HG02678 (cell line): Measurements from ENCODE around the gene PDE6G.
A peak's percentile ranks its signal among the peaks of the same experiment; 100 is the strongest.

Source experiments
- ATAC-seq: cut with Tn5 transposase; IDR thresholded peaks from one replicate; pipeline ENCODE4 v1.9.1; 2021; ENCODE audit warnings: mild to moderate bottlenecking, moderate library complexity; ENCODE audit not compliant: unreplicated experiment

PDE6G gene

DNA sequence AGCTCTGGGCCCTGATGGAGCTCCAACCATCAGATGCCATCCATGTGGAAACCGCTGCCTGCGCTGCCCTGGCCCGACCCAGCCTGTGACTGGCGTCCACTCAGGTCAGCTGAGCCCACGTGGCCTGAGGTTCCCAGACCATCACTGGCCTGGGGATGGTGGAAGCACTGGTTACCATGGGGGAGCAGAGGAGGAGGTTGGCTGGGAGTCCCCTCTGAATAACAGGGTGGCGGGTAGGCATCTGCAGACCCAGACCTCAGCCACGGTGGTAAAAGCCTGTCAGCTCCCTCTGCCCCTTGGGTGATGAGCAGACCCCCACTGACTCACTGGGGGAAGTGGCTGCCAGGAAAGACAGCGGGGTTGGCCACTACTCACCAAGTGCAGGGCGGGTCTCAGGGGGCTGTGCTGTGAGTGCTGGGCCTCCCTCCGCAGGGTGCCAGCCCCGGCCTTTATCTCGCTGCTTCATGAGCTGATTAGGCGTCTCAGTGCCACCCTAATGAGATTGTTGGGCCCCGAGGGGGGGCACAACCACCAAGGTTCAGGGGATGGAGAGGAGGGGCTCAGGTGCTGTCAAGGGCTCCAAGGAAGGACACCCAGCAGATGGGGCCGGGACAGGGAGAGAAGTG lies at the start of gene PDE6G:
PDE6G (minus strand) TSS at position 425 of the 626 bp plus-strand sequence. CDS start 3,237 bp downstream, outside the sequence.
- ATAC-seq: no peak

DNA sequence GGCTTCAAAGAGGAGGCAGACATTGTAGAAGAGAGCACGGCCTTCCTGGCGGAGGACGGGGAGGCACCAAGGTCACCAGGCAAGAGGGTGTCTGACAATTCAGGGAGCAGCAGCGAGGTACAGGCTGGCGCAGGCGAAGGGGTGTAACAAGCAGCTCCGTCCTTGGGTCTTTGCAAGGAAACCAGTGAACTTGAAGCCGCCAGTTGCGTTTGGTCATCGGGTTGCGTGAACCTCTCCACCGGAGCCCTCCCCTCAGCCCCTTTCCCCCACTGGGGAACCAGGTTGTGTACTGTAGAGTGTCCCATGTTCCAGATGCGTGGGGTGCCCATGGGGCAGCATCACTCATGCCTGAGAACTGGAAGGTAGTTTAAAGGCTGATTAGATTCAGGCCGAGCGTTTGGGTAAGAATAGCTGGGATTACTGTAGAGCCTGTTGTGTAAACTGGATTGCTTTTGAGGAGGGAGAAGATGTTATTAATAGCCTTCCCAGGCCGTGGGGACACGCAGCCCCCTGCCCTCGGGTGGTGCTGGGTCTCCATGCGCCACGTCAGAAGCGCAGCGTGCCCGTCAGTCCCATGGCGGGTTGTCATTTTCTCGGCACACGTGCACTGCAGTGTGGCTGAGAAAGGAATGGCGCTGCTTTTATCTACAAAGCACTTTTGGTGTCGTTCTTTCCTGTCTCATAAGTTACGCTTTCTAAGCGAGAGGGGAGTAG lies 49.3 kb upstream of the PDE6G start:
- ATAC-seq: no peak

DNA sequence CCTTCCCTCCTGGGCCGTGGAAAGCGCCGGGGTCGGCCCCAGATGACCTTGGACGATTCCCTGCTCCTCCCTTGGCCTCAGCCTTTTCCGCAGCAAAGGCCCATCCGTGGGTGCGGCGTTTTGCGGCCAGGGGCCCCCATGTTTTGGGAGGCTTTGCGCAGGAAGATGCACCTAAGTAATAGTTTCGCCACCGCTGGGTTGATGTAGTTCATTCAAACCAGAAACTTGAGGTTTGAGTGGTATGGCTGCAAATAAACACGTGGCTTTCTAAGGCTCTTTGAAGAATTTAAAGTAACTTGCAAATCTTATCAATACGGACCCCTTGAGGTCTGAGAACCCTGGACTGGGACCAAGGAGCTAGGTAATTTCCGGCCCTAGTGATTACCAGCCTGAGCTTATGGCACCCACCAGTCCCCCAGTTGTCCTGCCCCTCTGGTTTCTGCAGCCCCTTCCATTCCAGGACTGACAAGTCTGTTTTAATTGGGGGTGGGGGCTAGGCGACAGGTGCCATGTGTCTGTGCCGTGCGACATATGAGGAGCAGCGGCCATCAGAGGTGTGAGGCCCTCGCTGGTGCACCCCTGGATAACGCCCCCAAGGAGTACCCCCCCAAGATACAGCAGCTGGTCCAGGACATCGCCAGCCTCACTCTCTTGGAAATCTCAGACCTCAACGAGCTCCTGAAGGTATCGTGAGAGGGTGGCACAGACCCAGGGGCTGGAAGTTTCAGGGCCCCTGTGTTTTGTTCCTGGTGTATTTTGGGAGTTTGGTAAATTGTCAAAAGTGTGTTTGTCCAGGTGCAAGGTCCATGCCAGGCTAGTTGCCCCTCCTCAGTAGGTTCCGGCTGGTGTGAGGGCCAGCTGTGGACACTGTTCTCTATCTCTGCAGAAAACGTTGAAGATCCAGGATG lies 47.7 kb upstream of the PDE6G start:
- ATAC-seq: no peak

- ATAC-seq: peak; percentile 86
These were observed 46.8 kb upstream of the PDE6G start, which contains the start of gene MRPL12 for GRCh38 chr17:81702934-81703746. TSS of gene MRPL12 (plus strand) at chr17:81703367. CDS start at chr17:81703502, 135 bp downstream.

DNA sequence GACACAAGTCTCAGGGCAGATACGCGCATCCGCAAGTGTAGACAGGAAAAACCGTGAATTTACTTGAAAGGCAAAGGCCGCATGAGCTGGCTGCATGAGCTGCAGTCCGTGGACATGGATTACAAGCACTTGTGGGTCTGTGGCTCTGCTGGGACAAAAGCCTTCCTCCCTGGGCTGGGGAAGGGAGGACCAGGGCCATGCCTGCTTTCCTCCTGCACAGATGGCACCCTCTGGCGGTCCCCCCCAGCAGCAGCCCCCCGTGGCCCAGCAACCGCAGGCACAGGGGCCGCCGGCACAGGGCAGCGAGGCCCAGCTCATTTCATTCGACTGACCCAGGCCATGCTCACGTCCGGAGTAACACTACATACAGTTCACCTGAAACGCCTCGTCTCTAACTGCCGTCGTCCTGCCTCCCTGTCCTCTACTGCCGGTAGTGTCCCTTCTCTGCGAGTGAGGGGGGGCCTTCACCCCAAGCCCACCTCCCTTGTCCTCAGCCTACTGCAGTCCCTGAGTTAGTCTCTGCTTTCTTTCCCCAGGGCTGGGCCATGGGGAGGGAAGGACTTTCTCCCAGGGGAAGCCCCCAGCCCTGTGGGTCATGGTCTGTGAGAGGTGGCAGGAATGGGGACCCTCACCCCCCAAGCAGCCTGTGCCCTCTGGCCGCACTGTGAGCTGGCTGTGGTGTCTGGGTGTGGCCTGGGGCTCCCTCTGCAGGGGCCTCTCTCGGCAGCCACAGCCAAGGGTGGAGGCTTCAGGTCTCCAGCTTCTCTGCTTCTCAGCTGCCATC lies 45.1 kb upstream of the PDE6G start:
- no peak for ATAC-seq

GRCh38 chr17:81700353-81701287 lies 44.3 kb upstream of the PDE6G start:
- no peak for ATAC-seq

- ATAC-seq: no peak
These were observed 41.1 kb upstream of the PDE6G start for GRCh38 chr17:81697261-81698044.

DNA sequence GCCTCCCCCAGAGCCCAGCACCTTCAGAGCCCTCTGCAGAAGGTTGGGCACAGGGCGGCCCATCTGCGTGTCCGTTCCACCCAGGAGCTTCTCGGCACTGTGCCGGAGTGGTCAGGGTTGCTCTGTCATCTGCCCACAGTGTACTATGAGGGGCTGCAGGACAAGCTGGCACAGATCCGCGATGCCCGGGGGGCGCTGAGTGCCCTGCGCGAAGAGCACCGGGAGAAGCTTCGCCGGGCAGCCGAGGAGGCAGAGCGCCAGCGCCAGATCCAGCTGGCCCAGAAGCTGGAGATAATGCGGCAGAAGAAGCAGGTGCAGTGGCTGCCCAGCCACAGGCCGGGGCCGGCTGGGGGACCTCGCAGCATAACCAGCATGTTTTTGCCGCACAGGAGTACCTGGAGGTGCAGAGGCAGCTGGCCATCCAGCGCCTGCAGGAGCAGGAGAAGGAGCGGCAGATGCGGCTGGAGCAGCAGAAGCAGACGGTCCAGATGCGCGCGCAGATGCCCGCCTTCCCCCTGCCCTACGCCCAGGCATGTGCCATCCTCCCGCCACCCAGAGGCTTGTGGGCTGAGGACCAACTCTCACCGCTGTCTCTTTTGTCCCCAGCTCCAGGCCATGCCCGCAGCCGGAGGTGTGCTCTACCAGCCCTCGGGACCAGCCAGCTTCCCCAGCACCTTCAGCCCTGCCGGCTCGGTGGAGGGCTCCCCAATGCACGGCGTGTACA lies 40.0 kb upstream of the PDE6G start:
- ATAC-seq: no peak

DNA sequence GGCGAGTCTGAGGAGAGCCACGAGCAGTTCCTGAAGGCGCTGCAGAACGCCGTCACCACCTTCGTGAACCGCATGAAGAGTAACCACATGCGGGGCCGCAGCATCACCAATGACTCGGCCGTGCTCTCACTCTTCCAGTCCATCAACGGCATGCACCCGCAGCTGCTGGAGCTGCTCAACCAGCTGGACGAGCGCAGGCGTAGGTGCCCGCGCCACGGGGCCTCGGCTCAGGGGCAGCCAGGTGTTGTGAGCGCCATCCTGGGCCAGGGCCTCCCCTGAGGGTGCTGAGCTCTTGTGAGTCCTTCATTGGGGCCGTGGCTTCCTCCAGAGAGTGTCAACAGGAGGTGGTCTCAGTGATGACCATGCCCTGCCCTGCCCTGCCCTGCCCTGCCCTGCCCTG lies 39.5 kb upstream of the PDE6G start:
- ATAC-seq: no peak

DNA sequence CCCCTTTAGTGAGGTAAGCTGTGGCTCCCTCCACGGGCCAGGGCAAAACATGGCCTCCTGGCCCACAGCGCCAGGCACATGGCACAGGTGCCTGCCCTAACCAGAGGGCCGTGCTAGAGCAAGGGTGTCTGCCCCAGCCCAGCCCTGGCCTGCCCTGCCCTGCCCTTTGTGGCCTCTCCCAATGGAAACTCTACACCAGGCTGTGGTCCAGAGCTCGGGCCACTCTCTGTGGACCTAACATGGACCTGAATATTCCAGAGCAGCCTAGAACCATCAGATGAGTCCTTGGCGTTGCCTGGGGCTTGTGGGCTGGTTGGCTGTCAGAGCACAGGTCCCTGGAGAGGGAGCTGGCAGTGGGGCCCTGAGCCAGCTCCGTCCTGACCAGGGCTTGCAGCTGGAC lies 38.9 kb upstream of the PDE6G start:
- ATAC-seq: no peak

- no peak for ATAC-seq
These were observed 38.5 kb upstream of the PDE6G start for GRCh38 chr17:81694810-81695209.

DNA sequence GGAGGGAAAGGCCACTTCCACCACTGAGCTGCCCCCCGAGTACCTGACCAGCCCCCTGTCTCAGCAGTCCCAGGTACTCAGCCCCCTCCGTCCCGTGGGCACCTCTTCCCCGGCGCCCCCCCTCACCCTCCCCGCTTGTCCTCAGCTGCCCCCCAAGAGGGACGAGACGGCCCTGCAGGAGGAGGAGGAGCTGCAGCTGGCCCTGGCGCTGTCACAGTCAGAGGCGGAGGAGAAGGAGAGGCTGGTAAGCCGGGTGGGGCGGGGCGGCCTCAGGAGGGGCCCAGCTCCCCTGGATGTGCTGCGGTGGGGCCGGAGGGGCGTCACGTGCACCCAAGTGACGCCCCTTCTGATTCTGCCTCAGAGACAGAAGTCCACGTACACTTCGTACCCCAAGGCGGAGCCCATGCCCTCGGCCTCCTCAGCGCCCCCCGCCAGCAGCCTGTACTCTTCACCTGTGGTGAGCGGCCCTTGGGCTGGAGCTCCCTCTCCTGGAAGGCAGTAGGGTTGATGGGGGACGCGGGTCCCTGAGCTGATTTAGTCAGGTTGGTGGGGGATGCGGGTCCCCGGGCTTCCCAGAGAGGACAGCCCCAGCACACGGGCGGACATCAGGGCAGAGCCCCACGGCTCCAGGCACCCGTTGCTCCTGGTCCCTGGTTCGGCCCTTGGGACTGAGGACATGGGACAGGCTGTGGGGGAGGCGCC lies 37.3 kb upstream of the PDE6G start:
- ATAC-seq: no peak

- ATAC-seq: no peak
These were observed 35.3 kb upstream of the PDE6G start for GRCh38 chr17:81691608-81692007.

DNA sequence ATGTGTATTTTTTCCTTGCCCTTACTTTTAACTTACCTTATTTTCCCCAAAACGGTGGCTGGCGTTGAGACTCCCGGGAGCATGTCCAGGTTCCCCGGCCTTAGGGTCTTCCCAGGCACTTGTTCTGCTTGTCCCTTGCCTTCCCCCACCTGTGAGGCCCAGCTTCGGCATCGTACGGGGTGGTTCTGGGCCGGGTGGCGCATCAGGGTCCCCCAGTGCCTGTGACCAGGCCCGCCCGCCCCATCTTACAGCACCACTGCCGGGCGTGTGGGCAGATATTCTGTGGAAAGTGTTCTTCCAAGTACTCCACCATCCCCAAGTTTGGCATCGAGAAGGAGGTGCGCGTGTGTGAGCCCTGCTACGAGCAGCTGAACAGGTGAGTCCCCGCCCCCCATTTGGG lies 34.9 kb upstream of the PDE6G start:
- ATAC-seq: no peak

DNA sequence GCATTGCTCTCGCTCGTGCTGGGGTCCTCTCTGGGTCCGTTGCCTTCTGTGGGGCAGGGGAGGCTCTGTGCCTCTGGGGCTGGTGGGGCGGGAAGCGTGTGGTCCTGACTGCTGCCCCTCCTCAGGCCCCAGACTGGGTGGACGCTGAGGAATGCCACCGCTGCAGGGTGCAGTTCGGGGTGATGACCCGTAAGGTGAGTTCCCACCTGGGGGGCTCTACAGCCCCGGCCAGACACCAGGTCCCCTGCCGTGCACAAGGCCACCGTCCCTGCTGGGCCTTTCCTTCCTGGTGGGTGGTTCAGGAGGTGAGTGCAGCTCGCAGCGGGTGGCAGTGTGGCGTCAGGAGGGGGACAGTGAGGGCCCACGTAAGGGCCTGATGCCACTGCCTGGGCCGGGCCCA lies 34.2 kb upstream of the PDE6G start:
- no peak for ATAC-seq

DNA sequence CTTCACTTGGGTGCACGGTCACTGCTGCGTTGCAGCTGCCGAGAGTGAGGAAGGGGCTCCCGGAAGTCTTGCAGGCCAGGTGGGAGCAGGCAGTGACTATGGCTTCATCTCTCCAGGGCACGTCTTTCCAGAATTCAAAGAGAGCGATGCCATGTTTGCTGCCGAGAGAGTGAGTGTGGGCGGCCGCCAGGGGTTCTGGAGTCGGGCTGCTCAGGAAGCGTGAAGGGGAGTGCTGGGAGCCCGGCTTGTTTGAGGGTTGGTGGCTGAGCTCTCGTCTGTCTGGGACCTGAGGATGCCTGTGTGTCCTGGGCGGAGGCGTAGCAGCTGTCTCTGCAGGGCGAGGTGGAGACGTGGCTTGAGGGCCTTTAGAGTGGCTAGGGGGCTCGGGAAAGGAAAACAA lies 33.7 kb upstream of the PDE6G start:
- no peak for ATAC-seq

DNA sequence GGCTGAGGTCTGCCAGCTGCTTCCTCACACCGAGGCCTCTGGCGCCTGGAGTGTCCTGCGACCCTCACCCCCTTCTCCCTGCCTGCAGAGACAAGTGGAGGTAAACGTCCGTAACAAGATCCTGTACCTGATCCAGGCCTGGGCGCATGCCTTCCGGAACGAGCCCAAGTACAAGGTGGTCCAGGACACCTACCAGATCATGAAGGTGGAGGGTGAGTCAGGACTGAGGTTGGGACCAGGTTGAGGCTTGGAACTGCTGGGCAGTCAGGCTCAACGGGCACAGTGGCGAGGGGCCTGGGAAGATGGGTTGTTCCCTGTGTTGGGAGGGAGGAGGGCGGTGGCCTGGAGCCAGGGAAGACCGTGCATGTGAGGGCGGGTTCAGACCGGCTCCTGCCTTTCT lies 32.3 kb upstream of the PDE6G start:
- ATAC-seq: no peak
